ENCODE results near the gene IL25.

The IL25 gene

GRCh38 chr14:23354990-23355389 is 17.6 kb upstream of the IL25 start:
- DNase-seq: no peak

GRCh38 chr14:23355871-23356435 is 16.7 kb upstream of the IL25 start:
- no peak for DNase-seq

- no peak for DNase-seq
Observed at GRCh38 chr14:23356662-23357061, 15.9 kb upstream of the IL25 start.

- DNase-seq: no peak
Observed at GRCh38 chr14:23357261-23357660, 15.3 kb upstream of the IL25 start.

GRCh38 chr14:23358042-23358441 is 14.6 kb upstream of the IL25 start:
- DNase-seq: no peak

GRCh38 chr14:23358553-23359166 is 13.9 kb upstream of the IL25 start:
- no peak for DNase-seq

GRCh38 chr14:23359167-23359626 is 13.4 kb upstream of the IL25 start:
- DNase-seq: no peak

GRCh38 chr14:23359722-23360447 is 12.7 kb upstream of the IL25 start:
- DNase-seq: no peak

- DNase-seq: no peak
Observed at GRCh38 chr14:23360496-23360895, 12.1 kb upstream of the IL25 start.

- DNase-seq: no peak
Observed at GRCh38 chr14:23361320-23361719, 11.3 kb upstream of the IL25 start.

GRCh38 chr14:23361763-23362162 is 10.8 kb upstream of the IL25 start:
- DNase-seq: no peak

GRCh38 chr14:23362200-23362599 is 10.4 kb upstream of the IL25 start:
- no peak for DNase-seq

- peak; percentile 97 for DNase-seq
Observed at GRCh38 chr14:23364164-23365035, 8.2 kb upstream of the IL25 start.

- no peak for DNase-seq
Observed at GRCh38 chr14:23365036-23365731, 7.4 kb upstream of the IL25 start, which contains the start of gene EFS. EFS (minus strand) TSS chr14:23365172; CDS start chr14:23365025, 147 bp downstream.

- peak; percentile 94 for DNase-seq
Observed at GRCh38 chr14:23365732-23366425, 6.7 kb upstream of the IL25 start.

GRCh38 chr14:23366426-23366921 is 6.1 kb upstream of the IL25 start:
- DNase-seq: peak; percentile 94

- DNase-seq: no peak
Observed at GRCh38 chr14:23370221-23370620, 2.4 kb upstream of the IL25 start.

- DNase-seq: no peak
Observed at GRCh38 chr14:23371865-23372264, 744 bp upstream of the IL25 start.

GRCh38 chr14:23373041-23373440 is 432 bp downstream of the IL25 start:
- DNase-seq: no peak

- DNase-seq: no peak
Observed at GRCh38 chr14:23375527-23376251, 3.1 kb downstream of the IL25 start.

Data from DMS79 treated with DMSO at 0.1 percent for 48 hours (cell line).